ENCODE results near the gene SPRR2D. TPM values are rescaled to one million over a fixed set of nuclear protein-coding genes. Genes with fewer than 3 reads are reported as not detected.
"Not testable (repeated sequence)": the region's sequence is repeated elsewhere in the genome, so short reads cannot be mapped to it uniquely, and the experiment has no call there.

SPRR2D gene
- total and polyA plus RNA-seq, 2 experiments from 2014 or later, result not detected

GRCh38 chr1:153025797-153026196 is 15.1 kb downstream of the SPRR2D start:
- DNase-seq (ENCODE audit: low read depth in 1 of 2, low spot score in 1 of 2), result no peak
- H3K27ac ChIP-seq, result no peak overlapping the region
- H3K4me3 ChIP-seq, result no peak overlapping the region
- no peaks in the 10 kb centered on the region for H3K9me3 ChIP-seq (ENCODE audit: low read depth)
- no peaks in the 10 kb centered on the region for H3K36me3 ChIP-seq
- no peaks in the 10 kb centered on the region for H3K4me1 ChIP-seq (ENCODE audit: low read depth)
- no peaks in the 10 kb centered on the region for H3K27me3 ChIP-seq
- no peak for TF ChIP-seq CTCF (IDR thresholded peaks at IDR 0.05; ENCODE audit: low read depth, low read length)

GRCh38 chr1:153024413-153024812 is 16.5 kb downstream of the SPRR2D start:
- DNase-seq (ENCODE audit: low read depth in 1 of 2, low spot score in 1 of 2), result no peak
- Histone ChIP-seq H3K27me3 (no peaks in the 10 kb centered on the region), H3K27ac (no peak overlapping the region), H3K9me3 (ENCODE audit: low read depth) (no peaks in the 10 kb centered on the region), H3K36me3 (no peaks in the 10 kb centered on the region), H3K4me1 (ENCODE audit: low read depth) (no peaks in the 10 kb centered on the region), H3K4me3 (no peak overlapping the region)
- TF ChIP-seq CTCF (IDR thresholded peaks at IDR 0.05; ENCODE audit: low read depth, low read length), result no peak

DNA sequence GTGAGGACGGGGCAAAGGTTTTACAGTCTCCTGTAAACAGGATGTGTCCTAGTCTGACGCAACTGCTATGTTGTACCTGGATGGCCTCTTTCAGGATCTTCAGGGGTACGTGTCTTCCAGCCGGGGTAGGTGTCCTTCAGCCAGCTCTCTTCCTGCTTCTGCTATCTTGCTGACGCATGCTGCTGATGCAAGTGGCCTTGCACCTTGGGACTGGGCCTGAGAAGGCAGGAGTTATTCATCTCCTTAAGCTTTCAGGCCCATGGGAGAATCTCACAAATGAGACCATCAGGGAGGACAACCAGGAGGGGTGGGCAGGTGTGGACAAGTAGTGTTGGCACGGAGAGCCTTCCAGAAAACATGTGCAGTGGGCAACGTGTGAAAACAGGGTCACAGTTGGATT is 17.8 kb downstream of the SPRR2D start:
- H3K27me3 ChIP-seq, result no peaks in the 10 kb centered on the region
- H3K9me3 ChIP-seq (ENCODE audit: low read depth), result no peaks in the 10 kb centered on the region
- TF ChIP-seq CTCF (IDR thresholded peaks at IDR 0.05; ENCODE audit: low read depth, low read length), result no peak
- no peaks in the 10 kb centered on the region for H3K36me3 ChIP-seq
- H3K27ac ChIP-seq, result no peak overlapping the region
- no peaks in the 10 kb centered on the region for H3K4me1 ChIP-seq (ENCODE audit: low read depth)
- DNase-seq (ENCODE audit: low read depth in 1 of 2, low spot score in 1 of 2), result no peak
- no peak overlapping the region for H3K4me3 ChIP-seq

GRCh38 chr1:153022340-153022739 is 18.6 kb downstream of the SPRR2D start:
- H3K36me3 ChIP-seq; H3K9me3 ChIP-seq (ENCODE audit: low read depth); H3K4me3 ChIP-seq; H3K27ac ChIP-seq; H3K4me1 ChIP-seq (ENCODE audit: low read depth); H3K27me3 ChIP-seq; DNase-seq (ENCODE audit: low read depth in 1 of 2, low spot score in 1 of 2): not testable (repeated sequence)

DNA sequence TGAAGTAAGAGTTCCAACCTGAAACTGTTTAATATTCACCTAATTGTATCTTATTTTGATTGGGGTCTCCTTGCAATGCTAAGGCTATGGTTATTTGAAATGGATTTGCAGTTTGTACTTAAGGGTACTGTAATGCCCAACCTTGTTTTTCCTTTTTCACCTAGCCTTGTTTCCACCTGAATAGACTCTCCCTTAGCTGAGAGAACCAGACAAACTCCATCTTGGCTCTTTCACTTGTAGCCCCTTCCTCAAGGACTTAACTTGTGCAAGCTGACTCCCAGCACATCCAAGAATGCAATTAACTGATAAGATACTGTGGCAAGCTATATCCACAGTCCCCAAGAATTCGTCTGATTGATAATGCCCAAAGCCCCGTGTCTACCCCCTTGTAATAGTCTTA is 19.1 kb downstream of the SPRR2D start:
- not testable (repeated sequence) for H3K4me1 ChIP-seq (ENCODE audit: low read depth); H3K27me3 ChIP-seq; H3K27ac ChIP-seq; H3K36me3 ChIP-seq; H3K9me3 ChIP-seq (ENCODE audit: low read depth); H3K4me3 ChIP-seq; DNase-seq (ENCODE audit: low read depth in 1 of 2, low spot score in 1 of 2)

DNA sequence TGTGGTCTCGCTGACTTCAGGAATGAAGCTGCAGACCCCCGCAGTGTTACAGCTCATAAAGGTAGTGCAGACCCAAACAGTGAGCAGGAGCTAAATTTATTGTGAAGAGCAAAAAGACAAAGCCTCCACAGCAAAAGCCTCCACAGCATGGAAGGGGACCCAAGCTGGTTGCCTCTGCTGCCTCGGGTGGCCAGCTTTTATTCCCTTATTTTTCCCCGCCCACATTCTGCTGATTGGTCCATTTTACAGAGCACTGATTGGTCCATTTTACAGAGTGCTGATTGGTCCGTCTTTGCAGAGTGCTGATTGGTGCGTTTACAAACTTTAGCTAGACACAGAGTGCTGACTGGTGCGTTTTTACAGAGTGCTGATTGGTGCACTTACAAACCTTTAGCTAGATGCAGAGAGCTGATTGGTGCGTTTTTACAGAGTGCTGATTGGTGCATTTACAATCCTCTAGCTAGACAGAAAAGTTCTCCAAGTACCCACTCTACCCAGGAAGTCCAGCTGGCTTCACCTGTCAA is 29.6 kb downstream of the SPRR2D start:
- not testable (repeated sequence) for H3K9me3 ChIP-seq (ENCODE audit: low read depth)

DNA sequence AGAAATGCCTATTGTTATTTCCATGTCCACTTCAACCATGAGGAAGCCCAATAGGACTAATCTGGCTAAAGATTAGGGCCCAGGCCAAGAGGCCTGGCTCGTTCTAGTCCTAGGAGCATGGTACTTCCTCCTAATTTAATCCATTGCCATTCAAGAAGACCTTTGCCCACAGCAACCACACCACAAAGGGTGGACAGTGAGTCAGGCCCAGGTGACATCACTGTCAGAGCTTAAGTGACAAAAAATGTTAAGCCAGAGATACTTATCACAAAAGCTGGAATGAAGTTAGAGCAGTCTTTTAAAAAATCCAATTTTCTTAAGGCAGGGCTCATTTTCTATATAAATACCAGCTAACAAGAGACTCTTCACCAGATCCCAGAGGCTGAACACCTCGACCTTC is 39.5 kb downstream of the SPRR2D start, which contains the start of gene SPRR3:
Gene SPRR3 (plus strand): TSS at position 368 of the 400 bp plus-strand sequence. CDS start 1,272 bp downstream, outside the sequence.
- no peaks in the 10 kb centered on the region for H3K27me3 ChIP-seq

More for the DNA sequence above, 29.6 kb downstream of the SPRR2D start:
- not testable (repeated sequence) for H3K36me3 ChIP-seq; H3K4me1 ChIP-seq (ENCODE audit: low read depth); H3K4me3 ChIP-seq; DNase-seq (ENCODE audit: low read depth in 1 of 2, low spot score in 1 of 2); H3K27me3 ChIP-seq; H3K27ac ChIP-seq

More for the DNA sequence above, 39.5 kb downstream of the SPRR2D start, which contains the start of gene SPRR3:
- Histone ChIP-seq H3K9me3 (ENCODE audit: low read depth) (no peaks in the 10 kb centered on the region), H3K4me3 (no peak within 1 kb of the TSS), H3K27ac (no peak within 1 kb of the TSS), H3K4me1 (ENCODE audit: low read depth) (no peaks in the 10 kb centered on the region), H3K36me3 (no peaks in the 10 kb centered on the region)
- no peak for TF ChIP-seq CTCF (IDR thresholded peaks at IDR 0.05; ENCODE audit: low read depth, low read length)
- DNase-seq (ENCODE audit: low read depth in 1 of 2, low spot score in 1 of 2), result no peak
